Measurements from ENCODE around the gene MTMR1.

- no peak for TF ChIP-seq CTCF (IDR thresholded peaks at IDR 0.05)
- no peak for TF ChIP-seq EP300 (IDR thresholded peaks at IDR 0.05)
- no peak for TF ChIP-seq POLR2A (IDR thresholded peaks at IDR 0.05)
Measured at GRCh38 chrX:150729956-150730355, 36.8 kb downstream of the MTMR1 start.
